CD4-positive, alpha-beta T cell (primary cell): ENCODE results near the gene PXT1. TPM values are rescaled to one million over a fixed set of nuclear protein-coding genes. Genes with fewer than 3 reads are reported as not detected.

Source experiments
- ATAC-seq: fragments of 200-7000 bp; cut with Tn5 transposase; one replicate; pipeline ENCODE4 v1.10.0; 2022; ENCODE audit warnings: mild to moderate bottlenecking; ENCODE audit not compliant: poor library complexity
- CTCF ChIA-PET: fragments of 350-600 bp; sonication (Branson Sonifier 250); formaldehyde crosslinking; loops from one replicate; lab custom pipeline; 2021; ENCODE audit warnings: antibody characterized with exemption, inconsistent platforms; lab: Charles Lee
- POLR2A ChIA-PET: fragments of 350-600 bp; sonication (Branson Sonifier 250); formaldehyde crosslinking; loops from one replicate; lab custom pipeline; 2021; ENCODE audit warnings: antibody characterized with exemption, inconsistent platforms; lab: Charles Lee
- DNase-seq, 14 experiments: peaks; one replicate each; pipeline ENCODE4 v3.0.0-alpha.2; 2013 to 2020; ENCODE audit warnings: mixed read lengths in 2 of 14
- H3K27ac ChIP-seq, 2 donors: one replicate each; pipeline versions ENCODE4 v1.5.1 to v1.7.0; 2013; ENCODE audit warnings: low read length in 2 of 2, low read depth in 1 of 2, mild to moderate bottlenecking in 1 of 2
- H3K27me3 ChIP-seq, 2 experiments: 1 replicate in 1 of 2; 2 replicates in 1 of 2; pipeline versions ENCODE4 v1.6.1 to v1.7.0; 2013; ENCODE audit warnings: low read length in 2 of 2, control low read depth in 1 of 2, mild to moderate bottlenecking in 1 of 2, moderate library complexity in 1 of 2; ENCODE audit not compliant: insufficient read depth in 2 of 2, control insufficient read depth in 1 of 2
- H3K36me3 ChIP-seq: one replicate; pipeline ENCODE4 v1.6.1; 2013; ENCODE audit warnings: low read length, control low read depth; ENCODE audit not compliant: insufficient read depth
- H3K4me1 ChIP-seq: one replicate; pipeline ENCODE4 v1.6.1; 2013; ENCODE audit warnings: low read length, control low read depth; ENCODE audit not compliant: insufficient read depth
- H3K4me3 ChIP-seq: one replicate; pipeline ENCODE4 v1.5.1; 2013; ENCODE audit warnings: mild to moderate bottlenecking, low read length, moderate library complexity
- H3K9me3 ChIP-seq, 2 experiments: 1 replicate in 1 of 2; 2 replicates in 1 of 2; pipeline versions ENCODE4 v1.6.1 to v1.7.0; 2013; ENCODE audit warnings: low read length in 2 of 2, mild to moderate bottlenecking in 2 of 2, control low read depth in 1 of 2, moderate library complexity in 1 of 2; ENCODE audit not compliant: control insufficient read depth in 1 of 2, insufficient read depth in 1 of 2
- H3K27ac Mint-ChIP-seq: one replicate; pipeline ENCODE4 v1.8.0; 2020; ENCODE audit warnings: mixed read lengths
- H3K27me3 Mint-ChIP-seq: one replicate; pipeline ENCODE4 v1.8.0; 2021; ENCODE audit warnings: mixed read lengths
- H3K36me3 Mint-ChIP-seq: one replicate; pipeline ENCODE4 v1.8.0; 2021; ENCODE audit warnings: low read depth, mixed read lengths
- H3K4me1 Mint-ChIP-seq: one replicate; pipeline ENCODE4 v1.8.0; 2021; ENCODE audit warnings: low read depth, mixed read lengths
- H3K4me3 Mint-ChIP-seq: one replicate; pipeline ENCODE4 v1.8.0; 2020; ENCODE audit warnings: mild to moderate bottlenecking, mixed read lengths
- H3K9me3 Mint-ChIP-seq: one replicate; pipeline ENCODE4 v1.8.0; 2020; ENCODE audit warnings: mixed read lengths
- CTCF ChIP-seq: fragments of 200-600 bp; IDR thresholded peaks from one replicate; pipeline ENCODE4 v1.8.0; 2022; ENCODE audit warnings: antibody characterized with exemption, mild to moderate bottlenecking
- intact Hi-C, 2 experiments: fragments of 100-400 bp; cut with DNase I in 1 of 2; cut with micrococcal nuclease in 1 of 2; formaldehyde crosslinking; loops; one replicate each; pipeline versions ENCODE4 v1.15.1 to v1.9.0; 2023 to 2025; cut with DNase I, micrococcal nuclease
- total RNA-seq, 174 experiments: library from RNA in 2 of 174; stranded (reverse) in 2 of 174; gene quantifications; one replicate each; pipeline ENCODE4 v1.2.3 and lab custom pipeline; 2021 to 2026

PXT1 gene
- total RNA-seq, 2 experiments from 2014 or later = 0.55 to 0.59 TPM

GRCh38 chr6:36340618-36341454, 101.8 kb downstream of the PXT1 start:
- ChIA-PET POLR2A (interaction anchor here (1.6 kb wide), 1 partner anchor 220 kb away, joined by 5 read pairs; no protein-coding TSS in a partner anchor), CTCF (interaction anchor here (0.8 to 2.2 kb wide), 13 partner anchors 9 to 219 kb away, joined by 3 to 10 read pairs (median 4); no protein-coding TSS in a partner anchor)
- Mint-ChIP-seq H3K27me3 (peaks cover 22% of the 10 kb centered on the region), H3K4me3 (peak overlapping the region; percentile 68), H3K4me1 (peaks cover 10% of the 10 kb centered on the region), H3K36me3 (no peaks in the 10 kb centered on the region), H3K27ac (no peak overlapping the region), H3K9me3 (no peaks in the 10 kb centered on the region)
- Histone ChIP-seq H3K4me1 (peaks cover 20% of the 10 kb centered on the region), H3K27me3 (peaks cover 5 to 14% of the 10 kb centered on the region in 2 experiments), H3K4me3 (peak overlapping the region; percentile 10), H3K9me3 (no peaks in the 10 kb centered on the region), H3K36me3 (no peaks in the 10 kb centered on the region), H3K27ac (no peak overlapping the region)
- TF ChIP-seq CTCF = peak; percentile 88
- DNase-seq (peak; percentile 46 to 83 (median 66)), ATAC-seq (peak; percentile 91)
- intact Hi-C loops = loop anchor here in 1 of 2 experiments (5.0 kb wide), 1 partner anchor 341 kb away; no protein-coding TSS in a partner anchor

Other genes starting within 250 kb of the PXT1 start
- gene BRPF3, start 246.1 kb downstream of the PXT1 start, total RNA-seq = 10 to 100 TPM; 39.0 to 41.6 TPM
- gene PNPLA1, start 172.8 kb downstream of the PXT1 start, total RNA-seq = under 1 TPM in 1 of 2 experiments, not detected in 1; 0.17 TPM
- not detected for gene BNIP5, start 106.0 kb downstream of the PXT1 start, total RNA-seq
- gene ETV7, start 55.2 kb downstream of the PXT1 start, total RNA-seq = under 1 TPM; 0.33 to 0.73 TPM
- gene KCTD20, start 146 bp upstream of the PXT1 start, total RNA-seq = 10 to 100 TPM; 38.4 to 39.5 TPM
- 10 to 100 TPM; 47.0 to 48.4 TPM for gene STK38, start 104.6 kb upstream of the PXT1 start, total RNA-seq
- 100 to 1,000 TPM; 550 to 556 TPM for gene SRSF3, start 151.5 kb upstream of the PXT1 start, total RNA-seq
- gene CDKN1A, start 235.9 kb upstream of the PXT1 start, total RNA-seq = 10 to 100 TPM; 98.3 to 98.6 TPM